Brain microvascular endothelial cell (primary cell): Measurements from ENCODE around the gene RNLS.

Experiments used
- DNase-seq: peaks from one replicate; pipeline ENCODE4 v3.0.0-alpha.2; 2020
- H3K27ac ChIP-seq: fragments of 250-450 bp; sonication (Bioruptor Pico); 2 replicates; pipeline ENCODE4 v1.5.1; 2020; ENCODE audit warnings: mild to moderate bottlenecking, moderate library complexity
- H3K27me3 ChIP-seq: fragments of 250-450 bp; sonication (Bioruptor Pico); replicated peaks from 2 replicates; pipeline ENCODE4 v1.5.1; 2020; ENCODE audit warnings: mild to moderate bottlenecking
- H3K36me3 ChIP-seq: fragments of 250-450 bp; sonication (Bioruptor Pico); replicated peaks from 2 replicates; pipeline ENCODE4 v1.5.1; 2020; ENCODE audit warnings: mild to moderate bottlenecking
- H3K4me3 ChIP-seq: 2 replicates; pipeline ENCODE4 v1.5.1; 2011; ENCODE audit warnings: low read depth, mild to moderate bottlenecking, control low read depth, low read length, moderate library complexity
- CTCF ChIP-seq: IDR thresholded peaks from 2 replicates; pipeline ENCODE4 v1.5.1; 2011; ENCODE audit warnings: low read depth, mild to moderate bottlenecking, moderate library complexity, low read length, control low read depth, inconsistent platforms; ENCODE audit errors: missing control alignments
- in situ Hi-C: cut with HindIII; loops from 2 replicates; pipeline ENCODE4 v1.10.0; 2017; ENCODE audit warnings: low sequenced_read_pairs, low pct_ligation_motif_present

RNLS gene

GRCh38 chr10:88459530-88459929, 123.6 kb downstream of the RNLS start:
- Histone ChIP-seq H3K36me3 (no peaks in the 10 kb centered on the region), H3K27me3 (no peaks in the 10 kb centered on the region), H3K27ac (no peak overlapping the region), H3K4me3 (no peak overlapping the region)
- in situ Hi-C loops: no loop called here
- TF ChIP-seq CTCF: no peak
- DNase-seq: no peak

GRCh38 chr10:88458209-88458608, 124.9 kb downstream of the RNLS start:
- Histone ChIP-seq H3K36me3 (no peaks in the 10 kb centered on the region), H3K27me3 (no peaks in the 10 kb centered on the region), H3K27ac (no peak overlapping the region), H3K4me3 (no peak overlapping the region)
- in situ Hi-C loops: no loop called here
- no peak for DNase-seq
- TF ChIP-seq CTCF: no peak

GRCh38 chr10:88457660-88458059, 125.5 kb downstream of the RNLS start:
- no peak overlapping the region for H3K27ac ChIP-seq
- in situ Hi-C loops: no loop called here
- no peaks in the 10 kb centered on the region for H3K27me3 ChIP-seq
- no peak for TF ChIP-seq CTCF
- H3K4me3 ChIP-seq: no peak overlapping the region
- no peak for DNase-seq
- no peaks in the 10 kb centered on the region for H3K36me3 ChIP-seq

- in situ Hi-C loops: no loop called here
- DNase-seq: no peak
- no peak overlapping the region for H3K27ac ChIP-seq
- H3K27me3 ChIP-seq: no peaks in the 10 kb centered on the region
- H3K36me3 ChIP-seq: no peaks in the 10 kb centered on the region
- no peak for TF ChIP-seq CTCF
- H3K4me3 ChIP-seq: no peak overlapping the region
Observed at GRCh38 chr10:88456730-88457129, 126.4 kb downstream of the RNLS start.

GRCh38 chr10:88455831-88456230, 127.3 kb downstream of the RNLS start:
- no peak overlapping the region for H3K4me3 ChIP-seq
- in situ Hi-C loops: no loop called here
- DNase-seq: no peak
- no peaks in the 10 kb centered on the region for H3K36me3 ChIP-seq
- H3K27me3 ChIP-seq: no peaks in the 10 kb centered on the region
- TF ChIP-seq CTCF: no peak
- H3K27ac ChIP-seq: no peak overlapping the region

- no peak for DNase-seq
- no peaks in the 10 kb centered on the region for H3K27me3 ChIP-seq
Observed at GRCh38 chr10:88450201-88450600, 132.9 kb downstream of the RNLS start.

More at GRCh38 chr10:88450201-88450600, 132.9 kb downstream of the RNLS start:
- no peak for TF ChIP-seq CTCF
- in situ Hi-C loops: no loop called here
- H3K27ac ChIP-seq: no peak overlapping the region
- no peak overlapping the region for H3K4me3 ChIP-seq
- H3K36me3 ChIP-seq: no peaks in the 10 kb centered on the region
